NCI-H446 treated with DMSO at 0.1 percent for 48 hours (cell line): Measurements from ENCODE around the gene NACC2.

Experiments
- DNase-seq: peaks from one replicate; lab custom pipeline; 2025; lab: John Stamatoyannopoulos, UW

The NACC2 gene

GRCh38 chr9:135992486-135993408, 102.3 kb downstream of the NACC2 start:
- no peak for DNase-seq

GRCh38 chr9:135991771-135992170, 103.3 kb downstream of the NACC2 start:
- DNase-seq, result no peak

GRCh38 chr9:135990468-135991429, 104.3 kb downstream of the NACC2 start:
- DNase-seq, result no peak

- no peak for DNase-seq
These were observed 105.2 kb downstream of the NACC2 start for GRCh38 chr9:135989722-135990467.

GRCh38 chr9:135989157-135989556, 105.9 kb downstream of the NACC2 start:
- no peak for DNase-seq

GRCh38 chr9:135988493-135988892, 106.6 kb downstream of the NACC2 start:
- no peak for DNase-seq

- DNase-seq, result no peak
These were observed 107.2 kb downstream of the NACC2 start for GRCh38 chr9:135987838-135988404.

GRCh38 chr9:135986605-135987004, 108.5 kb downstream of the NACC2 start:
- no peak for DNase-seq

- DNase-seq, result no peak
These were observed 109.2 kb downstream of the NACC2 start for GRCh38 chr9:135985889-135986288.

GRCh38 chr9:135985459-135985774, 109.7 kb downstream of the NACC2 start:
- DNase-seq, result no peak

- DNase-seq, result no peak
These were observed 110.9 kb downstream of the NACC2 start for GRCh38 chr9:135984072-135984710.

GRCh38 chr9:135983208-135984071, 111.6 kb downstream of the NACC2 start:
- no peak for DNase-seq

- DNase-seq, result no peak
These were observed 112.4 kb downstream of the NACC2 start for GRCh38 chr9:135982499-135983207.

- DNase-seq, result no peak
These were observed 114.0 kb downstream of the NACC2 start for GRCh38 chr9:135980926-135981630.

- no peak for DNase-seq
These were observed 115.4 kb downstream of the NACC2 start for GRCh38 chr9:135979547-135980166.

GRCh38 chr9:135978642-135979546, 116.2 kb downstream of the NACC2 start:
- no peak for DNase-seq

- no peak for DNase-seq
These were observed 118.1 kb downstream of the NACC2 start for GRCh38 chr9:135976944-135977343.
